ENCODE results near the gene ESRRB.

The ESRRB gene

GRCh38 chr14:76421662-76422061 lies 45.7 kb downstream of the ESRRB start:
- no peak for DNase-seq (ENCODE audit: low read depth)
- TF ChIP-seq, protein P1, sequence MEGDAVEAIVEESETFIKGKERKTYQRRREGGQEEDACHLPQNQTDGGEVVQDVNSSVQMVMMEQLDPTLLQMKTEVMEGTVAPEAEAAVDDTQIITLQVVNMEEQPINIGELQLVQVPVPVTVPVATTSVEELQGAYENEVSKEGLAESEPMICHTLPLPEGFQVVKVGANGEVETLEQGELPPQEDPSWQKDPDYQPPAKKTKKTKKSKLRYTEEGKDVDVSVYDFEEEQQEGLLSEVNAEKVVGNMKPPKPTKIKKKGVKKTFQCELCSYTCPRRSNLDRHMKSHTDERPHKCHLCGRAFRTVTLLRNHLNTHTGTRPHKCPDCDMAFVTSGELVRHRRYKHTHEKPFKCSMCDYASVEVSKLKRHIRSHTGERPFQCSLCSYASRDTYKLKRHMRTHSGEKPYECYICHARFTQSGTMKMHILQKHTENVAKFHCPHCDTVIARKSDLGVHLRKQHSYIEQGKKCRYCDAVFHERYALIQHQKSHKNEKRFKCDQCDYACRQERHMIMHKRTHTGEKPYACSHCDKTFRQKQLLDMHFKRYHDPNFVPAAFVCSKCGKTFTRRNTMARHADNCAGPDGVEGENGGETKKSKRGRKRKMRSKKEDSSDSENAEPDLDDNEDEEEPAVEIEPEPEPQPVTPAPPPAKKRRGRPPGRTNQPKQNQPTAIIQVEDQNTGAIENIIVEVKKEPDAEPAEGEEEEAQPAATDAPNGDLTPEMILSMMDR (conservative IDR thresholded peaks at IDR 0.05; ENCODE audit: low read depth, low read length): no peak
- H3K4me3 ChIP-seq (ENCODE audit: low read length): no peak overlapping the region

DNA sequence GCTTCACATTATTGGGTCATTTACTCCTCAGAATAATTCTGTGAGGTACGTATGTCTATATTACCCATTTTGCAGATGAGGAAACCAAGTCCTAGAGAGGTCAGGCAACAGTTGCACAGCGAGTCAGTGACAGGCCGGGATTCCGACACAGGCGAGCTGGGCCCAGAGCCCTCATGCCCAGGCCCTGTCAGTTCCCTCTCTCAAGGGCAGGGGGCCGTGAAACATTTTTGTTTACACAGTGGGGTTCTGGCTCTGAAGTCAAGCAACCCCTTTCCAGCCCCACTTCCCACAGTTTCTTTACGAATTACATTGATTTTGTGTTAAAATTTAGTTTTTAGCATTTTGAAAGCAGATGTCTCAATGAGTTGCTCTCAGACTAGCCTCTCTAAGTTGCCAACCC lies 46.7 kb downstream of the ESRRB start:
- TF ChIP-seq, protein P1 (conservative IDR thresholded peaks at IDR 0.05; ENCODE audit: low read depth, low read length): no peak
- DNase-seq (ENCODE audit: low read depth): no peak
- no peak overlapping the region for H3K4me3 ChIP-seq (ENCODE audit: low read length)

DNA sequence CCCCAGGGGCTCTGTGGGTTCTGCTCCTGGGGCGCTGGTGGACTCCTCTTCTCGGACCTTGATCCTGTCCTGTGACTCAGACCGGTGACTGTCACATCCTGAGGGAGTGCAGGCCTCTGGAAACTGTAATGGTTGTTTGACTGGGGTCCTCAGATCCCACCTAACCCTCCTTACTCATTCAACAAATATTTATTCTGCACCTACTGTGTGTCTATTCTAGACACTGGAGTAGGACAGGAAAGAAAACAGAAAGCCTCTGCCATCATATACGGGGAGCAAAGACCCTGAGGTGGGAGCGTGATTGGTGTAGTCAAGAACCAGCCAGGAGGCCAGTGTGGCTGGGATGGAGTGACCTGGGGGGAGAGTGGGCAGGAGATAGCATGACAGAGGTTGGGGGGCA lies 47.6 kb downstream of the ESRRB start:
- DNase-seq (ENCODE audit: low read depth): no peak
- TF ChIP-seq, protein P1 (conservative IDR thresholded peaks at IDR 0.05; ENCODE audit: low read depth, low read length): no peak
- H3K4me3 ChIP-seq (ENCODE audit: low read length): no peak overlapping the region

DNA sequence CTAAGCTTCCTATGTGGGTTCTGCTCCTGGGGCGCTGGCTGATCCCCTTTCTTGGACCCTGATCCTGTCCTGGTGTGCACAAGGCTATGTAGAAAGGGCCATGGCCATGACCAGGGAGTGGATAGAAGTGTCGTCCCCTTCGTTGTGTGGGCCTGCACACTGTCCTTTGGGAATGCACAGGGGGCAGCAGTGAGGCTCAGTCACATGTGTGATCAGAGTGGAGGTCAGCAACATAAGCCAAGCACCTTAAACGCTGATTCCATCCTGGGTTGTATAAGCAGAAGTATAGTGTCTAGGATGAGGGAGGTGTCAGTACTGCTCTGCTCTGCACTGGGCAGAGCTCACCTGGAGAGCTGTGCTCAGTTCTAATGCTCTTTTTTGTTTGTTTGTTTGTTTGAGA lies 48.4 kb downstream of the ESRRB start:
- no peak for DNase-seq (ENCODE audit: low read depth)
- TF ChIP-seq, protein P1 (conservative IDR thresholded peaks at IDR 0.05; ENCODE audit: low read depth, low read length): no peak

DNA sequence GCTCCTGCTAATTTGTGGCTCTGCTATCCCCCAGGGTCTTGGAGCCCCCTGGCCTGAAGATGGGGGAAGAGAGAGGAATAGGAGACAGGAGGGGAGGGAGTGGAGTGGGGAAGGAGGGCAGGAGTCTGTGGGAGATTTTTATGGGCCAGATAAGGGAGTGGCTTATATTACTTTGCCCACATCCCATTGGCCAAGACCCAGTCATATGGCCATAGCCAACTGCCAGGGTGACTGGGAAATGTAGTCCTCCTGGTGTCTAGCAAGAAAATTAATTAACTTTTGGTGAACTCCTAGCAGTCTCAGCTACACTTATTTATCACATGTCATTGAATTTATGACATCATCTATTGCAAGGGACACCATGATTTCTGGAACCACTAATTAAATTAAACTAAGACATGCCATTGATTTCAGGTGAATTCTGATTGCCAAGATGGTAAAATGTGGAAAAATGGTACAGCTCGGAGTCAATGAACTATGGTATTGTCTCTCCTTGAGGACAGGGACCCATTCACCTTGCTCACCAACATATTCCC lies 50.3 kb downstream of the ESRRB start:
- TF ChIP-seq, protein P1 (conservative IDR thresholded peaks at IDR 0.05; ENCODE audit: low read depth, low read length): no peak

More for the DNA sequence above, 48.4 kb downstream of the ESRRB start:
- H3K4me3 ChIP-seq (ENCODE audit: low read length): no peak overlapping the region

GRCh38 chr14:76428611-76429010 lies 52.7 kb downstream of the ESRRB start:
- no peak overlapping the region for H3K4me3 ChIP-seq (ENCODE audit: low read length)
- TF ChIP-seq, protein P1 (conservative IDR thresholded peaks at IDR 0.05; ENCODE audit: low read depth, low read length): no peak
- DNase-seq (ENCODE audit: low read depth): no peak

More for the DNA sequence above, 50.3 kb downstream of the ESRRB start:
- no peak overlapping the region for H3K4me3 ChIP-seq (ENCODE audit: low read length)
- DNase-seq (ENCODE audit: low read depth): no peak

- H3K4me3 ChIP-seq (ENCODE audit: low read length): no peak overlapping the region
- DNase-seq (ENCODE audit: low read depth): no peak
- TF ChIP-seq, protein P1 (conservative IDR thresholded peaks at IDR 0.05; ENCODE audit: low read depth, low read length): no peak
Measured at GRCh38 chr14:76430017-76430416, 54.1 kb downstream of the ESRRB start.
